ENCODE data around the gene AMN.
"Not testable (repeated sequence)": the region's sequence is repeated elsewhere in the genome, so short reads cannot be mapped to it uniquely, and the experiment has no call there.

The AMN gene

DNA sequence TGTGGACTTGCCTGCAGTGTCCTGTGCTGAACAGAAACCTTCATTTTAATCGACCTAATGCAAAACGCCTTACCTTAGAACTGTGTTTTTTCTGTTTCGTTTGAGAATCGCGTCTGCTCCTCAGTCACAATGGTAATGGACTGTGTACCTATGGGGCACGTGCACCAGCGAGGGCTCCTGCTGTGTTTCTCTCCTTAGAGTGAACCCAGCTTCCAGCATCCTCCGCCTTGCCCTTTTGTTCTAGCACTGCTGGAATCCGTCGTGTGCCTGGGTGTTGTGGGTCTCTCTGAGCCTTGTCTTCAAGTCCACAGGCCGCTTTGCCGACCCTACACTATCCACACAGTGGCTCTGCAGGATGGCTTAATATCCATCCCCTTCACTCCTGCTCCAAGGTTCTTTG is 3.6 kb downstream of the AMN start:
- H3K4me3 ChIP-seq (ENCODE audit: low read depth, low read length), result no peak overlapping the region
- DNase-seq (ENCODE audit: low read depth), result no peak
- TF ChIP-seq, protein P1, sequence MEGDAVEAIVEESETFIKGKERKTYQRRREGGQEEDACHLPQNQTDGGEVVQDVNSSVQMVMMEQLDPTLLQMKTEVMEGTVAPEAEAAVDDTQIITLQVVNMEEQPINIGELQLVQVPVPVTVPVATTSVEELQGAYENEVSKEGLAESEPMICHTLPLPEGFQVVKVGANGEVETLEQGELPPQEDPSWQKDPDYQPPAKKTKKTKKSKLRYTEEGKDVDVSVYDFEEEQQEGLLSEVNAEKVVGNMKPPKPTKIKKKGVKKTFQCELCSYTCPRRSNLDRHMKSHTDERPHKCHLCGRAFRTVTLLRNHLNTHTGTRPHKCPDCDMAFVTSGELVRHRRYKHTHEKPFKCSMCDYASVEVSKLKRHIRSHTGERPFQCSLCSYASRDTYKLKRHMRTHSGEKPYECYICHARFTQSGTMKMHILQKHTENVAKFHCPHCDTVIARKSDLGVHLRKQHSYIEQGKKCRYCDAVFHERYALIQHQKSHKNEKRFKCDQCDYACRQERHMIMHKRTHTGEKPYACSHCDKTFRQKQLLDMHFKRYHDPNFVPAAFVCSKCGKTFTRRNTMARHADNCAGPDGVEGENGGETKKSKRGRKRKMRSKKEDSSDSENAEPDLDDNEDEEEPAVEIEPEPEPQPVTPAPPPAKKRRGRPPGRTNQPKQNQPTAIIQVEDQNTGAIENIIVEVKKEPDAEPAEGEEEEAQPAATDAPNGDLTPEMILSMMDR (IDR thresholded peaks at IDR 0.05; ENCODE audit: low read depth, low read length, missing control alignments), result no peak

DNA sequence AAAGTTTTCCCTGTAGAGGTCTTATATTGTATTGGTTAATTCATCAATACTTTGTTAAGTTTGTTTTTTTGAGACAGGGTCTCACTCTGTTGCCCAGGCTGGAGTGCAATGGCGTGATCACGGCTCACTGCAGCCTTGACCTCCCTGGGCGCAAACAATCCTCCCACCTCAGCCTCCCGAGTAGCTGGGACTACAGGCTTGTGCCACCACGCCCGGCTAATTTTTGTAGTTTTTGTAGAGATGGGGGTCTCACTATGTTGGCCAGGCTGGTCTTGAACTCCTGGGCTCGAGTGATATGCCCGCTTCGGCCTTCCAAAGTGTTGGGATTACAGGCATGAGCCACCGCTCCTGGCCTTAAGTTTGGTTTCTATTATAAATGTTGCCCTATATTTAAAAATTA is 4.4 kb downstream of the AMN start:
- not testable (repeated sequence) for H3K4me3 ChIP-seq (ENCODE audit: low read depth, low read length); DNase-seq (ENCODE audit: low read depth)

DNA sequence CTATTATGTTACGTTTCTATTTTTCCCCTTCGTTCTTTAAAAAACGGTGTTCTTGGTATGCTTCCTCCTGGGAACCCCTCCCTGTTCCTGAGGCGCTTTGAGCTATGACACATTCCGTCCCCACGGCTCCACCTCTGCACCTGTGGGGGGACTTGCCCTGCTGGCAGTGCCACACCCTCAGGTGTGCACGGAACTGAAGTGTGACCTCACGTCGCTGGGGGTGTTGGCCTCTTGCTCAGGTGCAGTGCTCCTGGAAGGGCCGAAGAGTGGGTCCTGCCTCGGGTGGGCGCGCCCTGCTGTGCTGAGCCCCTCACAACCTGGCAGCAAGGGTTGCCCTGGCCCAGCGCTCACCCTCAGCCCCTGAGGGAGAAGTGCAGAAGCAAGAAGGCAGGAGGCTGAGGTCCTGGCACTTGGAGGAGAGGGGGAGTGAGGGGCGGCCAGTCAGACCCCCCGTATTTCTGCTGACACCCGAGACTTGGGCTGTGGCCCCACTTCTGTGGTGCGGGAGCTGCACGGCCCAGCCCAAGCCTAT is 4.9 kb downstream of the AMN start:
- no peak overlapping the region for H3K4me3 ChIP-seq (ENCODE audit: low read depth, low read length)
- TF ChIP-seq, protein P1 (IDR thresholded peaks at IDR 0.05; ENCODE audit: low read depth, low read length, missing control alignments), result no peak
- no peak for DNase-seq (ENCODE audit: low read depth)

DNA sequence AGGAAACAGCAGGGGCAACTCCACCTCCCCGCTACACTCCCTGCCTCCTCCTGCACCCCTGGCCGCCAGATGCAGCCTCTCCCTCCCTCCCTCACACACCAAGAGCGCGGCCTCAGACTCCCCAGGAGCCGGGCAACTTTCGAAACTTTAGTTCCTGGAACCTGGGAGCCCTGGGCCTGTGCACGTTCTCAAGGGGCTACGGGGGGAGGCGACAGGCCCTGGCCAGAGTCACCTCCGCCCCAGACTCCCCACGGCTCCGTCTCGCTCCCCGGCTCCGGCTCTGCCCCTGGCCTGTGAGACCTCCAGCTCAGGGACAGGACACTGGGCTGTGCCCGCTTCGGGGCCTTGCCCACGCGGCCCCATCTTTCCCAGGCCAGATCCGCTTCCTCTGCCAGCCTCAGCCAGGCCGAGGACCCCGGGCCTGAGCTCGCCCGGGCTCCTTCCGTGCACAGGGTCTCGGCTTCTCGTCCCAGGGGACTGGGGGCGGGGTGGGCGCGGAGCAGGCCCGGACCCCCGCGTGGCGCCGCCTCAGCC is 5.5 kb downstream of the AMN start:
- DNase-seq (ENCODE audit: low read depth), result no peak
- TF ChIP-seq, protein P1 (IDR thresholded peaks at IDR 0.05; ENCODE audit: low read depth, low read length, missing control alignments), result no peak
- H3K4me3 ChIP-seq (ENCODE audit: low read depth, low read length), result peak overlapping the region; percentile 47

DNA sequence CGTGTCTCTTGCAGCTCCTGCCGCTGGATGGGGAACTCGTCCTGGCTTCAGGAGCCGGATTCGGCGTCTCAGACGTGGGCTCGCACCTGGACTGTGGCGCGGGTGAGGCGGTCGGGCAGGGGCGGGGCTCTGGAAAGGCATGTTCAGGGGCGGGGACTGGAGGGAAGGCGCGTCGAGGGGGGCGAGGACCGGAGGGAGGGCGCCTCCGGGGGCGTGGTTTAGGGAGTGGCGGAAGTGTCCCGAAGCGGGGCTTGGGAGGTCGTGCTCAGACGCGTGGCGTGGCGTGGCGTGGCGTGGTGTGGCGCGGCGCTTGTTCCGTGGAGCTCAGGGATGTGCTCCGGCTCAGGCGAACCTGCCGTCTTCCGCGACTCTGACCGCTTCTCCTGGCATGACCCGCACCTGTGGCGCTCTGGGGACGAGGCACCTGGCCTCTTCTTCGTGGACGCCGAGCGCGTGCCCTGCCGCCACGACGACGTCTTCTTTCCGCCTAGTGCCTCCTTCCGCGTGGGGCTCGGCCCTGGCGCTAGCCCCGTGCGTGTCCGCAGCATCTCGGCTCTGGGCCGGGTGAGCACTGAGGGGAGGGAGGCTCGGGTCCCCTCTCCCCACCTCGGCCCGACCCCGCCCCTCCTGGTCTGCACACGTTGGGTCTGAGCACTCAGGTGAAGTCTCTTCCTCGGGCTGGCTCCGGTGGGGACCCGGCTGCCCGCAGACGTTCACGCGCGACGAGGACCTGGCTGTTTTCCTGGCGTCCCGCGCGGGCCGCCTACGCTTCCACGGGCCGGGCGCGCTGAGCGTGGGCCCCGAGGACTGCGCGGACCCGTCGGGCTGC is 6.2 kb downstream of the AMN start:
- TF ChIP-seq, protein P1 (IDR thresholded peaks at IDR 0.05; ENCODE audit: low read depth, low read length, missing control alignments), result no peak
- no peak for DNase-seq (ENCODE audit: low read depth)
- peak overlapping the region; percentile 47 for H3K4me3 ChIP-seq (ENCODE audit: low read depth, low read length)

DNA sequence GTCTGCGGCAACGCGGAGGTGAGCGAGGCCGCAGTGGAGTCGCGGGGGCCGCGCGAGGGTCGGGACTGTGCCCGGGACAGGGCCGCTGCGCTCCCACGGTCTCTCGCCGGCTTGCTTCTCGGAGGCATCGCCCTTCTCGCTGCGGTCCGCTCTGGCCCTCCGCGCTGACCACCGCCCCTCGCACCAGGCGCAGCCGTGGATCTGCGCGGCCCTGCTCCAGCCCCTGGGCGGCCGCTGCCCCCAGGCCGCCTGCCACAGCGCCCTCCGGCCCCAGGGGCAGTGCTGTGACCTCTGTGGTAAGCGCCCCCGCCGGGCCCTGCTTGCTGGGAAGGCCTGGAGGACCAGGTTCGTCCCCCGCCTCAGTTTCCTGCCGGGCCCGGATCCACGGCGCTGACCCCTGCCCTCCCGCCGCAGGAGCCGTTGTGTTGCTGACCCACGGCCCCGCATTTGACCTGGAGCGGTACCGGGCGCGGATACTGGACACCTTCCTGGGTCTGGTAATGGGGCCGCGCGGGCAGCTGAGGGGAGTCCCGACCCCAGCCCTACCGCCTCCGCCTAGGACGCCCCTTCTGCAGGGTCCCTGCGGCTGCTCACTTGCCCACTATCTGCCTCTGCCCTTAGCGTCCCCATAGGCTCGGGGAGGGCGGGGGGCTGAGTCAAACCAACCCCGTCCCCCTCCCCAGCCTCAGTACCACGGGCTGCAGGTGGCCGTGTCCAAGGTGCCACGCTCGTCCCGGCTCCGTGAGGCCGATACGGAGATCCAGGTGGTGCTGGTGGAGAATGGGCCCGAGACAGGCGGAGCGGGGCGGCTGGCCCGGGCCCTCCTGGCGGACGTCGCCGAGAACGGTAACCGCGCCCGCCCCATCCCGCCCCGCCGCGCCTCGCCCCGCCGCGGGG is 7.0 kb downstream of the AMN start:
- TF ChIP-seq, protein P1 (IDR thresholded peaks at IDR 0.05; ENCODE audit: low read depth, low read length, missing control alignments), result no peak
- no peak overlapping the region for H3K4me3 ChIP-seq (ENCODE audit: low read depth, low read length)
- DNase-seq (ENCODE audit: low read depth), result no peak
